GM23338 (cell line): ENCODE measurements around the gene ZNF557. TPM values are rescaled to one million over a fixed set of nuclear protein-coding genes. Genes with fewer than 3 reads are reported as not detected.
A peak's percentile ranks its signal among the peaks of the same experiment; 100 is the strongest.
"Not testable (repeated sequence)": the region's sequence is repeated elsewhere in the genome, so short reads cannot be mapped to it uniquely, and the experiment has no call there.

ENCODE experiments used
- ATAC-seq: fragments of 200-7000 bp; cut with Tn5 transposase; 3 replicates; pipeline ENCODE4 v1.9.1; 2020
- DNase-seq: peaks from one replicate; pipeline ENCODE4 v3.0.0-alpha.2; 2015; ENCODE audit warnings: low spot score
- H2AFZ ChIP-seq: fragments of 200-600 bp; sonication (generic); 2 replicates; pipeline ENCODE4 v1.8.0; 2016; ENCODE audit warnings: antibody characterized with exemption, mild to moderate bottlenecking, moderate library complexity
- H3F3A ChIP-seq: fragments of 200-600 bp; sonication (generic); replicated peaks from 2 replicates; pipeline ENCODE4 v1.8.0; 2017; ENCODE audit warnings: antibody characterized with exemption, mixed run types, low read depth
- H3K27ac ChIP-seq: fragments of 200-600 bp; sonication (generic); 2 replicates; pipeline ENCODE4 v1.6.1; 2016; ENCODE audit warnings: low read depth
- H3K27me3 ChIP-seq: fragments of 200-600 bp; sonication (generic); 2 replicates; pipeline ENCODE4 v1.8.0; 2016; ENCODE audit warnings: mild to moderate bottlenecking, mixed run types, moderate library complexity; ENCODE audit not compliant: insufficient read depth
- H3K36me3 ChIP-seq: fragments of 200-600 bp; sonication (generic); 2 replicates; pipeline ENCODE4 v1.8.0; 2016; ENCODE audit warnings: mild to moderate bottlenecking; ENCODE audit not compliant: insufficient read depth
- H3K4me1 ChIP-seq: fragments of 200-600 bp; sonication (generic); 2 replicates; pipeline ENCODE4 v1.8.0; 2016; ENCODE audit warnings: mild to moderate bottlenecking, moderate library complexity; ENCODE audit not compliant: insufficient read depth
- H3K4me2 ChIP-seq: fragments of 200-600 bp; sonication (generic); 2 replicates; pipeline ENCODE4 v1.7.1; 2017; ENCODE audit warnings: mixed run types
- H3K4me3 ChIP-seq: fragments of 200-600 bp; sonication (generic); 2 replicates; pipeline ENCODE4 v1.6.1; 2016; ENCODE audit warnings: mixed run types
- H3K79me2 ChIP-seq: fragments of 200-600 bp; sonication (generic); replicated peaks from 2 replicates; pipeline ENCODE4 v1.8.0; 2017; ENCODE audit warnings: mild to moderate bottlenecking; ENCODE audit not compliant: insufficient read depth
- H3K9me2 ChIP-seq: fragments of 200-600 bp; sonication (generic); 2 replicates; pipeline ENCODE4 v1.8.0; 2017; ENCODE audit not compliant: insufficient read depth
- H4K20me1 ChIP-seq: fragments of 200-600 bp; sonication (generic); replicated peaks from 2 replicates; pipeline ENCODE4 v1.8.0; 2017; ENCODE audit warnings: mild to moderate bottlenecking; ENCODE audit not compliant: insufficient read depth
- H3K27ac Mint-ChIP-seq: 2 replicates; pipeline ENCODE4 v1.8.0; 2020; ENCODE audit warnings: inconsistent platforms, mild to moderate bottlenecking, moderate library complexity, mixed read lengths
- H3K27me3 Mint-ChIP-seq: 3 replicates; pipeline ENCODE4 v1.8.0; 2022; ENCODE audit warnings: low read depth, mild to moderate bottlenecking, moderate library complexity, mixed read lengths, inconsistent platforms; ENCODE audit not compliant: insufficient read depth, poor library complexity
- H3K36me3 Mint-ChIP-seq: 3 replicates; pipeline ENCODE4 v1.8.0; 2021; ENCODE audit warnings: low read depth, mild to moderate bottlenecking, inconsistent platforms, moderate library complexity, mixed read lengths
- H3K4me1 Mint-ChIP-seq: 3 replicates; pipeline ENCODE4 v1.8.0; 2020; ENCODE audit warnings: mild to moderate bottlenecking, inconsistent platforms, mixed read lengths
- H3K4me3 Mint-ChIP-seq: 3 replicates; pipeline ENCODE4 v1.8.0; 2021; ENCODE audit warnings: moderate library complexity, mild to moderate bottlenecking, inconsistent platforms, mixed read lengths
- H3K9me3 Mint-ChIP-seq: 3 replicates; pipeline ENCODE4 v1.8.0; 2020; ENCODE audit warnings: moderate library complexity, mild to moderate bottlenecking, inconsistent platforms, mixed read lengths
- ETS1 ChIP-seq: IDR thresholded peaks from 2 replicates; pipeline ENCODE4 v1.6.1; 2016; ENCODE audit warnings: antibody characterized with exemption
- EZH2phosphoT487 ChIP-seq: fragments of 200-600 bp; sonication (generic); IDR thresholded peaks from one replicate; pipeline ENCODE4 v1.8.1; 2018; ENCODE audit warnings: antibody characterized with exemption; ENCODE audit not compliant: unreplicated experiment
- POLR2AphosphoS5 ChIP-seq: IDR thresholded peaks from 2 replicates; pipeline ENCODE4 v1.6.1; 2016; ENCODE audit warnings: antibody characterized with exemption, low read depth
- ZNF114 ChIP-seq: fragments of 250-450 bp; sonication (Bioruptor Pico); IDR thresholded peaks from 2 replicates; pipeline ENCODE4 v1.5.0; 2020; ENCODE audit warnings: mild to moderate bottlenecking, moderate library complexity
- long read RNA-seq: library from polyadenylated mRNA; unstranded; transcript quantifications from one replicate; pipeline ENCODE4 v2.0.0, GENCODE V29; 2020; ENCODE audit not compliant: unreplicated experiment
- polyA plus RNA-seq: library from polyadenylated mRNA; unstranded; fragments of >200 nt; fragmentation: Nextera tagmentation; extraction: Ambion mirVana; gene quantifications from 2 replicates; pipeline ENCODE4 v1.2.1, GENCODE V29; 2016
- total RNA-seq: library from RNA; depleted of rRNA; stranded (reverse); fragments of >200 nt; shearing (Covaris generic); gene quantifications from 2 replicates; pipeline ENCODE4 v1.2.3, GENCODE V29; 2014; rRNA removed

Gene ZNF557
- total RNA-seq = 6.6 and 10.3 TPM in 2 replicates
- polyA plus RNA-seq = 3.7 and 4.3 TPM in 2 replicates
- long read RNA-seq, partial matches to known transcripts = 1 of 3 reads
- long read RNA-seq, other reads (novel, unspliced or antisense) = 2 of 3 reads

GRCh38 chr19:7069042-7069903 lies at the start of gene ZNF557:
ZNF557 (plus strand) TSS chr19:7069703; CDS start chr19:7075075, 5,372 bp downstream.
- Histone ChIP-seq H3K27ac (peak within 1 kb of the TSS; percentile 88), H3K4me3 (peak within 1 kb of the TSS; percentile 98), H2AFZ (peak within 1 kb of the TSS; percentile 99), H3K4me2 (peak within 1 kb of the TSS; percentile 84), H4K20me1 (no peaks in the 10 kb centered on the region), H3K27me3 (no peaks in the 10 kb centered on the region), H3K79me2 (peaks cover 12% of the 10 kb centered on the region; the same call in 1 of the 2 replicates), H3F3A (no peaks in the 10 kb centered on the region), H3K4me1 (no peaks in the 10 kb centered on the region), H3K9me2 (no peaks in the 10 kb centered on the region), H3K36me3 (peaks cover 8% of the 10 kb centered on the region)
- H3K36me3 Mint-ChIP-seq = peaks cover 42% of the 10 kb centered on the region
- H3K4me3 Mint-ChIP-seq = peak within 1 kb of the TSS; percentile 93
- TF ChIP-seq POLR2AphosphoS5 = peak; percentile 83
- no peak for TF ChIP-seq ZNF114
- TF ChIP-seq ETS1 = peak; percentile 67
- TF ChIP-seq EZH2phosphoT487 = no peak
- H3K27me3 Mint-ChIP-seq = peaks cover 13% of the 10 kb centered on the region
- ATAC-seq = peak; percentile 98
- H3K9me3 Mint-ChIP-seq = peaks cover 43% of the 10 kb centered on the region
- H3K4me1 Mint-ChIP-seq = no peaks in the 10 kb centered on the region; the same call in 2 of the 3 replicates
- DNase-seq = peak; percentile 99
- peak within 1 kb of the TSS; percentile 97 for H3K27ac Mint-ChIP-seq

- H3K27ac ChIP-seq, H3K27me3 ChIP-seq, H3K4me1 Mint-ChIP-seq, H3K79me2 ChIP-seq, H3F3A ChIP-seq, H3K27me3 Mint-ChIP-seq, H2AFZ ChIP-seq, H3K9me2 ChIP-seq, H3K36me3 ChIP-seq, H3K4me3 ChIP-seq, H3K4me1 ChIP-seq, H4K20me1 ChIP-seq, ATAC-seq, DNase-seq, H3K4me3 Mint-ChIP-seq, H3K4me2 ChIP-seq, H3K27ac Mint-ChIP-seq: not testable (repeated sequence)
- Mint-ChIP-seq H3K36me3 (peaks cover 13% of the 10 kb centered on the region; the same call in 1 of the 3 replicates), H3K9me3 (peaks cover 22% of the 10 kb centered on the region)
These were observed 48.2 kb upstream of the ZNF557 start, which contains the start of gene MBD3L2B for GRCh38 chr19:7021331-7021730. MBD3L2B (minus strand) TSS chr19:7021431; CDS start chr19:7021397, 34 bp downstream.

GRCh38 chr19:7028790-7029189 lies 40.7 kb upstream of the ZNF557 start:
- H3K4me1 ChIP-seq, H3K27me3 Mint-ChIP-seq, DNase-seq, H3K36me3 Mint-ChIP-seq, H3K4me3 ChIP-seq, H3K4me2 ChIP-seq, H3K9me3 Mint-ChIP-seq, H3F3A ChIP-seq, H3K9me2 ChIP-seq, ATAC-seq, H3K27ac Mint-ChIP-seq, H4K20me1 ChIP-seq, H3K4me3 Mint-ChIP-seq, H3K36me3 ChIP-seq, H2AFZ ChIP-seq, H3K27ac ChIP-seq, H3K27me3 ChIP-seq, H3K79me2 ChIP-seq, H3K4me1 Mint-ChIP-seq: not testable (repeated sequence)

- H3K79me2 ChIP-seq, H3K36me3 ChIP-seq, H3K27me3 Mint-ChIP-seq, DNase-seq, H3K4me1 Mint-ChIP-seq, H3K36me3 Mint-ChIP-seq, H3K4me3 ChIP-seq, H3K9me2 ChIP-seq, H3K27ac Mint-ChIP-seq, H3K4me3 Mint-ChIP-seq, H3K27me3 ChIP-seq, H2AFZ ChIP-seq, H3F3A ChIP-seq, H4K20me1 ChIP-seq, H3K27ac ChIP-seq, H3K9me3 Mint-ChIP-seq, H3K4me1 ChIP-seq, ATAC-seq, H3K4me2 ChIP-seq: not testable (repeated sequence)
These were observed 39.2 kb upstream of the ZNF557 start, which contains the start of gene MBD3L5 for GRCh38 chr19:7030278-7030677. MBD3L5 (plus strand) TSS chr19:7030578; CDS start chr19:7030612, 34 bp downstream.

- ATAC-seq, H3K79me2 ChIP-seq, H3K36me3 Mint-ChIP-seq, H3K4me3 Mint-ChIP-seq, H3K9me2 ChIP-seq, H3K4me2 ChIP-seq, H3K9me3 Mint-ChIP-seq, H3K27ac ChIP-seq, H3K27ac Mint-ChIP-seq, H3K4me3 ChIP-seq, H3K4me1 ChIP-seq, H4K20me1 ChIP-seq, DNase-seq, H3K27me3 ChIP-seq, H3K4me1 Mint-ChIP-seq, H3K36me3 ChIP-seq, H3F3A ChIP-seq, H2AFZ ChIP-seq, H3K27me3 Mint-ChIP-seq: not testable (repeated sequence)
These were observed 29.4 kb upstream of the ZNF557 start, which contains the start of gene MBD3L4 for GRCh38 chr19:7040079-7040478. MBD3L4 (minus strand) TSS chr19:7040179; CDS start chr19:7040144, 35 bp downstream.
